Spinal cord (tissue), 10 donors: ENCODE measurements around the gene KLHL22. TPM values are rescaled to one million over a fixed set of nuclear protein-coding genes. Genes with fewer than 3 reads are reported as not detected.
"Not testable (repeated sequence)": the region's sequence is repeated elsewhere in the genome, so short reads cannot be mapped to it uniquely, and the experiment has no call there.

Experiments used
- DNase-seq, 6 donors: peaks; one replicate each; pipeline versions ENCODE4 v3.0.0 to v3.0.0-alpha.2; 2013 to 2015; ENCODE audit warnings: low spot score in 6 of 6, low read depth in 4 of 6
- H3K27ac ChIP-seq: one replicate; pipeline ENCODE4 v1.5.1; 2013; ENCODE audit warnings: low read depth, low read length, control low read depth
- H3K27me3 ChIP-seq: one replicate; pipeline ENCODE4 v1.6.1; 2013; ENCODE audit warnings: low read length; ENCODE audit not compliant: control insufficient read depth, insufficient read depth
- H3K36me3 ChIP-seq: one replicate; pipeline ENCODE4 v1.6.1; 2013; ENCODE audit warnings: low read length; ENCODE audit not compliant: control insufficient read depth, insufficient read depth
- H3K4me1 ChIP-seq: one replicate; pipeline ENCODE4 v1.6.1; 2013; ENCODE audit warnings: low read length; ENCODE audit not compliant: control insufficient read depth, insufficient read depth
- H3K4me3 ChIP-seq: one replicate; pipeline ENCODE4 v1.5.1; 2013; ENCODE audit warnings: low read depth, low read length, control low read depth
- H3K9me3 ChIP-seq: one replicate; pipeline ENCODE4 v1.6.1; 2013; ENCODE audit warnings: low read length; ENCODE audit not compliant: control insufficient read depth, insufficient read depth
- WGBS: methylation state at CpG from one replicate; pipeline ENCODE4 v1.1.5; 2013; ENCODE audit warnings: missing lambda C conversion rate; ENCODE audit not compliant: insufficient coverage; 5-methylcytosine and 5-hydroxymethylcytosine counted together
- polyA plus RNA-seq, 2 donors: library from polyadenylated mRNA; unstranded; fragments of 120-200 nt; gene quantifications; one replicate each; pipeline ENCODE4 v1.2.1, GENCODE V29; 2013; ENCODE audit not compliant: insufficient read length in 2 of 2
- total RNA-seq, 2 donors: library from RNA; depleted of rRNA in 1 of 2; stranded (reverse); fragments of 120-200 nt in 1 of 2; fragments of >200 nt in 1 of 2; gene quantifications; one replicate each; pipeline versions ENCODE4 v1.2.3 to v1.2.4, GENCODE V29; 2013 to 2014
- donor health status: healthy.

Gene KLHL22
- total and polyA plus RNA-seq, 4 donors = 40.8 to 68.4 (median 52.3) TPM

DNA sequence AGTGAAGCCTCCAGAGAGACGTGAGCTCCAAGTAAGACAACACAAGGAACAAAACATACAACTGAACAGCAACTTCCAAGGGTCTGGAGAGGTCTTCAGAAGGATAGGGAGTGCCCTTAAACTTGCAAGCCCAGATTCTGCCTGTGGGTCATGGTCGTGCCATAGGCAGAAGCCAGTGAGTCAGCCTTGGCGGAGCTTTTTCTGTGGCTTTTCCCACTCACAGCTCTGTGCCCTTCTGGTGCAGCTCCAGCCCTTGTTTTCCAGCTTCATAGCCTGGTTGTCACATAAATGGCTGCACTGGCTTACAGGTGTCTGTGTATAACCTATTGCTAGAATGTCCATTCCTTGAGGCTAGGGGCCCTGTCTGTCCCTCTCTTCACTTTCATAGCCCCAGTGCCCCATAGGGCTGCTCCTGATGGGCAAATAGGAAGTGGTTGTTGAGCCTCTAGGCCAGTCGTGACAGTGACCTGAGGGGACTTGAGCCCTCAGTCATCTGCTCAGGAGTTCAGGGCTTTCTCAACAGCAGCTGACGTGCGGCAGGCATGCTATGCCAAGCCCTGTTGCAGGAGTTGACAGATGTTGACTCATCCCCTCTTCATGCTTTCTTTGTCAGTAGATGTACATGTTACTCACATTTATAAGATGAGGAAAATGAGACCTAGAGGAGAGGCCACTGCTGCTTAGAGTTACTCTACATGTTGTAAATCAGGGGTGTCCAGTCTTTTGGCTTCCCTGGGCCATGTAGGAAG is 19.2 kb upstream of the KLHL22 start:
- Histone ChIP-seq H3K4me1 (peaks cover 8% of the 10 kb centered on the region), H3K9me3 (no peaks in the 10 kb centered on the region), H3K36me3 (peaks cover 31% of the 10 kb centered on the region), H3K4me3 (no peak overlapping the region), H3K27ac (no peak overlapping the region), H3K27me3 (no peaks in the 10 kb centered on the region)
- DNase-seq = no peak
- WGBS = 88% methylated on average over 5 of the region's 6 CpGs

DNA sequence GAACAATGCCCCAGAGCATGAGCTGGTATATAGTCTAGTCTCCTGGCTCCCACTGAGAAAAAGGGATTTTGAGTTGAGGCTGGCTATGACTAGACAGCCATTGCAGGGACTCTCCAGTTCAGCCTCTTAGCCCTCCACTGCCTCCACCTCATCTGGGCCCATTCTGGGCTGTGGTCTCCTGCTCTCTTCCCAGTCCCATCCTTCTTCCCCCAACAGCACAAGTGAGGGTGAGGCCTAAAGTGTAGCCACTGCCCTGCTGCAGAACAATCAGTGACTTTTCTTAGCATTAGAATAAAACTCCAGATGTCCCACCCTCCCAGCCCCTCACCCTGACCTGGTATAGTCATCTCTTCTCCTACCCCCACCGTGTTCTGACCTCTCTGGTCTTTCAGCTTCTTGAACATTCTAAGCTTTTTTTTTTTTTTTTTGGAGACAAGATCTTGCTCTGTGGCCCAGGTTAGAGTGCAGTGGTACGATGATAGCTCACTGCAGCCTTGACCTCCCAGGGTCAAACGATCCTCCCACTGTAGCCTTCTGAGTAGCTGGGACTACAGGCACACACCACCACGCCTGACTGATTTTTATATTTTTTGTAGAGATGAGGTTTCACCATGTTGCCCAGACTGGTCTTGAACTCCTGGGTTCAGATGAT is 16.1 kb upstream of the KLHL22 start:
- Histone ChIP-seq H3K36me3 (peaks cover 16% of the 10 kb centered on the region), H3K4me3 (no peak overlapping the region), H3K4me1 (peaks cover 22% of the 10 kb centered on the region), H3K27me3 (no peaks in the 10 kb centered on the region), H3K27ac (no peak overlapping the region), H3K9me3 (no peaks in the 10 kb centered on the region)
- no peak for DNase-seq
- WGBS = no CpG with 5 or more reads among the region's 4 CpGs

DNA sequence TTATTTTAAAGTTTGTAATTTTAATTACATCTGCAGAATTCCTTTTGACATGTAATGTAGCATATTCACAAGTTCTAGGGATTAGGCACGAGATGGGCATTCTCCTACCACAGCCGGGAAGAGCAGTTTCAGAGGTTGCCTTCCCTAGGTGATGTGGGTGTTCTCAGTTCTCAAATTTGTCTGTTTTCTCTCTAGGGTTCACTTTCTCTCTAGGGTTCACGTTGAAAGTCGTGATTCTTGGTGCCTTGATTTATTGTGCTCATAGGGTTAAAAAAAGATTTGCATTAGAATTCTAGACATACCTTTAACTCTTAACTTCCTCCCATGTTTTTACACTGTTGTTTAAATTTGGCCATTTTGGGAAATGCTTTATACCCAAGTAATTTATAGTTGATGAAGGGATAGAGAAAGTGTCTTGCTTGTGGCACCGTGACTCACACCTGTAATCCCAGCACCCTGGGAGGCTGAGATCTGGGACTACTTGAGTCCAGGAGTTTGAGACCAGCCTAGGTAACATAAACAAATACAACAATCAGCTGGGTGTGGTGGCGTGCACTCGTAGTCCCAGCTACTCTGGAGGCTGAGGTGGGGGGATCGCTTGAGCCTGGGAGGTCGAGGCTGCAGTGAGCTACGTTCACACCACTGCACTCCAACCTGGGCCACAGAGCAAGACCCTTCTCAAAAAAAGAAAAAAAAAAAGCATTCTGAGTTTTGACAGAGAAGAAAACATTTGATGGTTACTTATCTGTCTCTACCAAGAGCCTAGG is 15.4 kb upstream of the KLHL22 start:
- DNase-seq = no peak
- no CpG with 5 or more reads among the region's 10 CpGs for whole genome bisulfite sequencing
- Histone ChIP-seq H3K27me3 (no peaks in the 10 kb centered on the region), H3K4me1 (peaks cover 25% of the 10 kb centered on the region), H3K36me3 (peaks cover 14% of the 10 kb centered on the region), H3K9me3 (no peaks in the 10 kb centered on the region), H3K4me3 (no peak overlapping the region), H3K27ac (no peak overlapping the region)

DNA sequence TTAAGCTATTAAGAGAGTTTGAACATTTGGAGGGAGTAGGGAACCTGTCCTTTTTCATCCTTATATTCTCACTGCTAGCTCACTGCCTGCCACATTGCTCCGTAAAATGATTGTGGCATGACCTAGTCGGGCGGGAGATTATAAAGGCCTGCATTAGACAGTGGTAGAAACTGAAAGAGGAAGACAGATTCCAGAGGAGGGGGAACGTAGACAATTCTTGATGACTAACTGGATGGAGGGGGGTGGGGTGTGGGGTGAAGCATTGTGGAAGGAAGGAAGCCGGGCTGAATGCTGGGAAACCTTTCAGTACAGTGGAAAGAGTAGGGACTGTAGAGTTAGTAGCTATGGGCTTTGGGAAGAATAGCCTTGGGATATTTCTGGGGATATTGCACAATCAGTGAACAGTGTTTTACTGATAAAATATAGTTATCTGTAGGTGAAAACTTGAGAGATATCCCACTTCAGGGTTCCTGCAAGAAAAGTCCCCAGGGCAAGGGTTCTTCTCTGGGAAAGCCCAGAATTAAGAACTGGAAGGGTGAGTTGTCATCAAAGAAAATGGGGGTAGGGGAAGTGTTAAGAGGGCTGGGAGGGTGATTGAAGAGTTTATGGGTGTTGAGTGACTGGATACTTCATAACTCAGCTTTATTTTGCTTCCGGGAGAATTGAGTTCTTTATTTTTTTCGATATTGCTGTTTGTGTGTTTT is 13.9 kb upstream of the KLHL22 start:
- H3K36me3 ChIP-seq = peaks cover 6% of the 10 kb centered on the region
- peak in 1 of 6 donors; percentile 60 for DNase-seq
- peak overlapping the region; percentile 59 for H3K27ac ChIP-seq
- H3K4me3 ChIP-seq = peak overlapping the region; percentile 20
- H3K4me1 ChIP-seq = peaks cover 25% of the 10 kb centered on the region
- no peaks in the 10 kb centered on the region for H3K9me3 ChIP-seq
- WGBS = 35% methylated on average over 5 of the region's 7 CpGs
- H3K27me3 ChIP-seq = no peaks in the 10 kb centered on the region

DNA sequence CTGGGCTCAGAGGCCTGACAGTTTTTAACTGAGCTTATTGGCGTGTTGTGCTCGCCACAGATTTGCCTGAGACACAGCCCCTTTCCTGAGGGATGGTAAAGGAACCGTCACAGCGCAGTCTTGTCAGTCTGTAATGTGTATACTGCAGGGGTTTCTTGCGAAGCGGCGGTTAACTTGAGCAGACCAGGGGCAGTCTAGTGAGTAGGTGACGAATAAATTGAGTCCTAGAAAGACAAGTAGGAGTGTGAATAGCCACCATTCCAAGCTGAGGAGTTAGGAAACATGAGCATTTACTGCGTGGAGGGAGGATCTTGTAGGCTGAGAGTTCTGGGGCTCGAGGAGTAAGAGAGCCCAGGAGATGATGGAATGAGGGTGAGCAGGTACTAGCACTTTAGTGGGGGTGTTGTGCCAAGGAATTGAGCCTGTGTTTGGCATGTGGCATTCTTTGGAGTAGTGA is 13.2 kb upstream of the KLHL22 start:
- no peak for DNase-seq
- H3K9me3 ChIP-seq = no peaks in the 10 kb centered on the region
- peak overlapping the region; percentile 59 for H3K27ac ChIP-seq
- H3K4me1 ChIP-seq = peaks cover 25% of the 10 kb centered on the region
- peak overlapping the region; percentile 20 for H3K4me3 ChIP-seq
- H3K27me3 ChIP-seq = no peaks in the 10 kb centered on the region
- 63% methylated on average over 9 of the region's 10 CpGs for WGBS
- H3K36me3 ChIP-seq = peaks cover 4% of the 10 kb centered on the region

DNA sequence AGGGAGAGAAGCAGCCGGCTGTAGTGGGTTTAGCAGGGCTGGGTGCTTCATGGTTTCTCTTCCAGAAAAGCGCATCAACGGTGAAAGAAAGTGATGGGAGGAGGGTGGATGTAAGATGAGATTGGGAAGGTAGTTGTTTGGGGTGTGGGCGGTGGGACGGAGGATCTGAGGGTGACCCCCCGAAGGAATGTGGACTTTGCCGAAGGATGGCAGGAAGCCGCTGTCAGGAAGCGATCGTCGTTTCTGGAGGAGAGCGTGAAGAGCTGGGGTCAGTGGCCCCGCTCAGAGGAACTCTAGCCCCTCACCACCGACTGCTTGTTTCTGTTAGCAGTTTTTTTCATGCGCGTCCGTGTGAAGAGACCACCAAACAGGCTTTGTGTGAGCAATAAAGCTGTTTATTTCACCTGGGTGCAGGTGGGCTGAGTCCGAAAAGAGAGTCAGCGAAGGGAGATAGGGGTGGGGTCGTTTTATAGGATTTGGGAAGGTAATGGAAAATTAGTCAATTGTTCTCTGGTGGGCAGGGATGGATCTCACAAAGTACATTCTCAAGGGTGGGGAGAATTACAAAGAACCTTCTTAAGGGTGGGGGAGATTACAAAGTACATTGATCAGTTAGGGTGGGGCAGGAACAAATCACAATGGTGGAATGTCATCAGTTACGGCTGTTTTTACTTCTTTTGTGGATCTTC is 12.6 kb upstream of the KLHL22 start:
- not testable (repeated sequence) for DNase-seq, H3K27me3 ChIP-seq, H3K36me3 ChIP-seq, H3K9me3 ChIP-seq
- WGBS = 0% methylated on average over 18 of the region's 21 CpGs
- Histone ChIP-seq H3K27ac (peak overlapping the region; percentile 92), H3K4me3 (peak overlapping the region; percentile 55), H3K4me1 (peaks cover 25% of the 10 kb centered on the region)

DNA sequence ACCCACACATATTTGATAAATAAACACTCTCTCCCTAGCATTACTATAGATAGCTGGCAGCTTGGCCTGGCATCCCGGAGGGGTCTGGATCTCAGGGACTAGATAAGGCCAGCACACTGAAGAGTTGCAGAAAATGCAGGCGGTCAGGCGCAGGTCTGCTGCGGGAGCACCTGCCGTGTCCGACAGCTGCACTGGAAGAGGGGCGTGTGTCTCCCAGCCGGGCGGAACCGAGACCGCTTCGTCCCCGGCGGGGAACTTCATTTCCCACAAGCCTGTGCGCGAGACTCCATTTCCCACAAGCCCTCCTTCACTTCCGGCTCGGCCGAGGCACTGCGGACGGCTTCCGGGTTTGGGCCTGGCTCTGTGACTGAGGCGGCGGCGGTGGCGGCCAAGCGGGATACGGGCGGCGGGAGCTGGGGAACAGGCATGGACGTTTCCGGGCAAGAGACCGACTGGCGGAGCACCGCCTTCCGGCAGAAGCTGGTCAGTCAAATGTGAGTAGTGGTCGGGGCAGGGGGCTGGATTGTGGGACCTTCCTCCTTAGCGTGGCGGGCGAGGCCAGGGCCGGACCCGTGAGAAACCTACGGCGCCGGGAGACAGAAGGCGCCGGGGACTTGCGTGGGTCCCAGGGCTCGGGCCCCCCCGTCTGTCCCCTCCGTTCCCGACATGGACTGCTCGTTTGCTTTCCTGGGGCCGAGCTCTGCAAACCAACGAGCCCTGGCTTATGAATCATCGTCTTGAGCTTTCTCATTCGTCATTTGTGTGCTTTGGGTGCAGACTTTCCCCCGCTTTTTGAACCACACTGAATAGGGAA is 11.9 kb upstream of the KLHL22 start, which contains the start of gene MED15:
Gene MED15, plus strand, starts transcription at position 358 of the 814 bp plus-strand sequence. Its CDS starts 69 bp downstream, at position 427.
- Histone ChIP-seq H3K9me3 (no peaks in the 10 kb centered on the region), H3K36me3 (peaks cover 4% of the 10 kb centered on the region), H3K27ac (peak within 1 kb of the TSS; percentile 92), H3K27me3 (no peaks in the 10 kb centered on the region), H3K4me3 (peak within 1 kb of the TSS; percentile 55), H3K4me1 (peaks cover 25% of the 10 kb centered on the region)
- 1% methylated on average over 58 of the region's 58 CpGs for WGBS
- peak; percentile 72 to 97 (median 78) for DNase-seq

DNA sequence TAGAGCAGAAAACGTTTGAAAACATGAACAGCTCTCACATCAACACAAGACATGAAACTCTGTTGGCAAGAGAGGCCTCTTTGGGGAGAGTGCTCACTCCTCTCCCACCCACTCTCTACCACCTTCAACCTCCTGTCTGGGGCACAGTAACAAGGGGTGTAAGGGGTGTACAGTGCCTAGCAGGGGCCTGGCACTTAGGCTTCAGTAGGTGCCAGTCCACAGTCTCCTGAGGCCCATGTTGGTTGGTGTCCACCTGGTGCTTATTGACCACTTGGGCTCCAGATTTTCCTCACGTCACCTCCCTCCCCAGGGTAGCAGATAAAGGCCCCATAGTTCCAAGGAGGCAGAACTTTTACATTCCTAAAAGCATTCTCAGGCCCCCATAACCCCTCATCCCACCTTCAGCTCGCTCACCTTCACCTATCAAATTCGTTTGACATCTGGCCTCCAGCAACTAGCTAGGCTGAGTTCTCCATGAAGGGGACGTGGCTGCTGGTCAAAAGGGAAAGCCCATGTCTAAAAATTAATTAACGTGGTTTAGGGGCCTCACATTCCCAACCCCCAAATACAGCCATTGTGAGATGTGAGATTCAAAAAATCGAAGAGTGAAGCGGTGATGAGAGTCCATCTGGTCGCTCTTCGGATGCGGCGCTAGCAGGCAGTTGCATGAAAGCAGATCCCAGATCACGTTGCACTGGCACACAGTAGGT is 11.1 kb upstream of the KLHL22 start:
- Histone ChIP-seq H3K27ac (no peak overlapping the region), H3K27me3 (no peaks in the 10 kb centered on the region), H3K4me3 (peak overlapping the region; percentile 55), H3K9me3 (no peaks in the 10 kb centered on the region), H3K36me3 (peaks cover 4% of the 10 kb centered on the region), H3K4me1 (peaks cover 25% of the 10 kb centered on the region)
- DNase-seq = no peak
- WGBS = 58% methylated on average over 10 of the region's 13 CpGs
